ENCODE results near the gene IL18.

The IL18 gene

GRCh38 chr11:112160091-112160848, 3.6 kb downstream of the IL18 start:
- no peak overlapping the region for H3K4me3 ChIP-seq (ENCODE audit: low read length)
- no peak for TF ChIP-seq ZNF274 (IDR thresholded peaks at IDR 0.05; ENCODE audit: low read depth, low read length)

- no peak for TF ChIP-seq ZNF274 (IDR thresholded peaks at IDR 0.05; ENCODE audit: low read depth, low read length)
- H3K4me3 ChIP-seq (ENCODE audit: low read length): no peak overlapping the region
Measured at GRCh38 chr11:112159098-112160065, 4.5 kb downstream of the IL18 start.

GRCh38 chr11:112156956-112157766, 6.7 kb downstream of the IL18 start:
- H3K4me3 ChIP-seq (ENCODE audit: low read length): no peak overlapping the region
- no peak for TF ChIP-seq ZNF274 (IDR thresholded peaks at IDR 0.05; ENCODE audit: low read depth, low read length)

- H3K4me3 ChIP-seq (ENCODE audit: low read length): no peak overlapping the region
- TF ChIP-seq ZNF274 (IDR thresholded peaks at IDR 0.05; ENCODE audit: low read depth, low read length): no peak
Measured at GRCh38 chr11:112156153-112156955, 7.5 kb downstream of the IL18 start.

- no peak overlapping the region for H3K4me3 ChIP-seq (ENCODE audit: low read length)
- TF ChIP-seq ZNF274 (IDR thresholded peaks at IDR 0.05; ENCODE audit: low read depth, low read length): no peak
Measured at GRCh38 chr11:112150517-112150916, 13.4 kb downstream of the IL18 start.

GRCh38 chr11:112143597-112143996, 20.3 kb downstream of the IL18 start:
- no peak for TF ChIP-seq ZNF274 (IDR thresholded peaks at IDR 0.05; ENCODE audit: low read depth, low read length)

GRCh38 chr11:112134473-112134872, 29.4 kb downstream of the IL18 start:
- no peak for TF ChIP-seq ZNF274 (IDR thresholded peaks at IDR 0.05; ENCODE audit: low read depth, low read length)
- H3K4me3 ChIP-seq (ENCODE audit: low read length): no peak overlapping the region

More at GRCh38 chr11:112143597-112143996, 20.3 kb downstream of the IL18 start:
- no peak overlapping the region for H3K4me3 ChIP-seq (ENCODE audit: low read length)

- no peak overlapping the region for H3K4me3 ChIP-seq (ENCODE audit: low read length)
- no peak for TF ChIP-seq ZNF274 (IDR thresholded peaks at IDR 0.05; ENCODE audit: low read depth, low read length)
Measured at GRCh38 chr11:112132737-112133136, 31.2 kb downstream of the IL18 start.

GRCh38 chr11:112129656-112130055, 34.2 kb downstream of the IL18 start:
- TF ChIP-seq ZNF274 (IDR thresholded peaks at IDR 0.05; ENCODE audit: low read depth, low read length): no peak
- no peak overlapping the region for H3K4me3 ChIP-seq (ENCODE audit: low read length)

GRCh38 chr11:112128483-112129121, 35.3 kb downstream of the IL18 start:
- no peak overlapping the region for H3K4me3 ChIP-seq (ENCODE audit: low read length)
- no peak for TF ChIP-seq ZNF274 (IDR thresholded peaks at IDR 0.05; ENCODE audit: low read depth, low read length)

- no peak for TF ChIP-seq ZNF274 (IDR thresholded peaks at IDR 0.05; ENCODE audit: low read depth, low read length)
- H3K4me3 ChIP-seq (ENCODE audit: low read length): no peak overlapping the region
Measured at GRCh38 chr11:112127056-112127455, 36.8 kb downstream of the IL18 start.

- no peak overlapping the region for H3K4me3 ChIP-seq (ENCODE audit: low read length)
- no peak for TF ChIP-seq ZNF274 (IDR thresholded peaks at IDR 0.05; ENCODE audit: low read depth, low read length)
Measured at GRCh38 chr11:112123129-112123528, 40.8 kb downstream of the IL18 start.

Data from GM08714 (cell line).